OCI-M2 (cell line): ENCODE data around the gene UGT8.

Experiments
- DNase-seq: peaks from one replicate; lab custom pipeline; 2025; ENCODE audit not compliant: unreplicated experiment; lab: John Stamatoyannopoulos, UW

Gene UGT8

GRCh38 chr4:114690571-114690970 lies 92.0 kb downstream of the UGT8 start:
- DNase-seq, result no peak

GRCh38 chr4:114691865-114692264 lies 93.3 kb downstream of the UGT8 start:
- DNase-seq, result no peak

DNA sequence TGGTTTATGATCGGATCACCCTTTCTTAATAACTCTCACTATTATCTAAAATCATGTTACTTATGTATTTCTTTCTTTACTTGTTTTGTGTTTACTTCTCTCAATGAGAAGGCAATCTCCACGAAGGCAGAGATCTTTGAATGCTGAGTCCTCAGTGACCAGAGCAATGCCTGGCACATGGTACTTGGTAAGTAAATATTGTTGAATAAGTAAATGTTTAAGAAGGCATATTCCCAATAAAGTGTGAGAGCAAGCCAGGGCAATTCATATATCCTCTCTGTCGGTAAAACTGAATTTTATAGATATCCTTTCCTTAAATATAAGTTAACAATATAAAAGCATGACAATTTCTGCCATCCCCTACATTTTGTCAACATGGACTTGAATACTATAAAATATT lies 94.4 kb downstream of the UGT8 start:
- DNase-seq, result no peak

- DNase-seq, result peak; percentile 1
These were observed 96.2 kb downstream of the UGT8 start for GRCh38 chr4:114694770-114695169.

DNA sequence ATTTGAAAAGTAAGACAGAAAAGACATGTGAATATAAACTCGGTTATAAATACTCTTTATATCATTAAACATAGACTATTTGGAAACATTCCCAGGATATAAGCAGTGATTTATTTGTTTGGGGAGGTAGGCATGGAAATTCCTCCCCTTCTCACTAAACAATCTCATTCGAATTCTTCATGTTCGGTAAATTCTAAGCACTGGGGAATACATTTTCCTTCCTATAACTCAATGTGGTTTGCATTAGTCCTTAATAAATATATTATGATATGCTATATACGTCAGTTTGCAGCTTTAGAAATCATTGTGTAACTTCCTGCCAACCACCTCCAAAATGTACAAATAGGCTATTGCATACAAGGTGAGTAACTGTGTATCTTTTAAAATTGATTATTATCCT lies 99.6 kb downstream of the UGT8 start:
- no peak for DNase-seq

GRCh38 chr4:114701491-114701890 lies 102.9 kb downstream of the UGT8 start:
- DNase-seq, result no peak

DNA sequence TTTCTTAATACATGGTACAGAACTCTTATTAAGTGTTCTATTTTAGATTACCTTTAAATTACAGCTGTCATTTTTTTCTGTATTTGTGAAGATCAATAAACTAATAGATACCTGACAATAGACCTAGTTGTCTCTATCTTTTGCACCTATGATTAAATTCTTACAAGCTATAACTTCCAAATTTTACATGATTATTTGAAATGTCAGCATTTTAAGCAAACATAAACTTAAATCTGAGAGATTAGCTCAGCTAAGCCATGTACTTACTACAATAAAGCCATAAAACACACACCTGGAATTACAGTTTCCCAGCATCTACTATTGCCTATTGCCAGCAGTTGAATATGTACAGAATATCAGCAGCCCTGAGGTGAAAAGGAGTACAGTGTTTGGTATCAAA lies 118.8 kb downstream of the UGT8 start:
- DNase-seq, result no peak

DNA sequence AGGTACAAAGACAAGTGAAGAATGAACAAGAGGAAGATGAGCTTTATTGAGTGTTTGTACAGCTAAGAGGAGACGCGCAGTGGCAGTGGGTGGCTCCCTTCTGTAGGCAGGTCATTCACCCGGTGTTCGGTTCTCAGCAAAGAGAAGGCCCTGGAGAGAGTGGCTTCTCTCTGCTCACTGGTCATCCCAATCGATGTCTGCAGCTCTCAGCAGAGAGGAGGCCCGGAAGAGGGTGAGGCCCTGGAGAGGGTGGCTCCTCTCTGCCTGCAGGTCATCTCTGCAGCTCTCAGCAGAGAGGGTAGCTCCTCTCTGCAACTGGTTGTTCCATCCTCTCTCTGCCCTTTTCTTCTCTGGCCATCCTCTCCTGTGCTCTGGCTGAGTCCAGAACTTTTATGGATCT lies 126.5 kb downstream of the UGT8 start:
- DNase-seq, result no peak

- no peak for DNase-seq
These were observed 128.9 kb downstream of the UGT8 start for GRCh38 chr4:114727461-114727860.
